Activated CD4-positive, alpha-beta T cell treated with anti-CD3 and anti-CD28 coated beads, Interleukin-2, amount 10 ng/mL, durations not matched to agents 24 days and 14 days (primary cell): ENCODE measurements around the gene LRRC37B. TPM values are rescaled to one million over a fixed set of nuclear protein-coding genes. Genes with fewer than 3 reads are reported as not detected.
"Not testable (repeated sequence)": the region's sequence is repeated elsewhere in the genome, so short reads cannot be mapped to it uniquely, and the experiment has no call there.

Experiments used
- DNase-seq: peaks from one replicate; pipeline ENCODE4 v3.0.0; 2022
- H3K27ac Mint-ChIP-seq: one replicate; pipeline ENCODE4 v1.8.0; 2022; ENCODE audit warnings: mild to moderate bottlenecking, mixed read lengths
- H3K27me3 Mint-ChIP-seq: one replicate; pipeline ENCODE4 v1.8.0; 2022; ENCODE audit warnings: mixed read lengths
- H3K36me3 Mint-ChIP-seq: one replicate; pipeline ENCODE4 v1.8.0; 2022; ENCODE audit warnings: low read depth, mild to moderate bottlenecking, mixed read lengths
- H3K4me1 Mint-ChIP-seq: one replicate; pipeline ENCODE4 v1.8.0; 2021; ENCODE audit warnings: mixed read lengths
- H3K4me3 Mint-ChIP-seq: one replicate; pipeline ENCODE4 v1.8.0; 2022; ENCODE audit warnings: mild to moderate bottlenecking, moderate library complexity, mixed read lengths
- H3K9me3 Mint-ChIP-seq: one replicate; pipeline ENCODE4 v1.8.0; 2021; ENCODE audit warnings: mixed read lengths
- intact Hi-C: fragments of 100-400 bp; cut with micrococcal nuclease; formaldehyde crosslinking; loops from one replicate; pipeline ENCODE4 v1.15.1; 2023
- total RNA-seq: library from RNA; stranded (reverse); gene quantifications from 2 replicates; pipeline ENCODE4 v1.2.3, GENCODE V29; 2022

Gene LRRC37B
- total RNA-seq, 1 donor from 2014 or later = 22.1 TPM

DNA sequence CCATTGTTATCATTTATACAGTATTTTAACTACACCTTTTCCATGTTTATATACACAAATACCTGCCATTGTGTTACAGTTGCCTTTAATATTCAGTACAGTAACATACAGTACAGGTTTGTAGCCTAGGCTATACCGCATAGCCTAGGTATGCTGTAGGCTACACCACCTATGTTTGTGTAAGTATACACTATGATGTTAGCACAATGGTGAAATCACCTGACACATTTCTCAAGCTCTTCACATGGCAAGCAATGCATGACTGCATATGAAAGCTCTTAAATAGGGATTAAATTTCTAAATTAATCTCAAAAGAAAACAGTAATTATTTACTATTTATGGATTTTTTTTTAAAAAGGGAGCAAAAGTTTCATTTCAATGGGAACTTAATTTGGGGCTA, 12.0 kb downstream of the LRRC37B start:
- no peak overlapping the region for H3K27ac Mint-ChIP-seq
- H3K4me3 Mint-ChIP-seq = no peak overlapping the region
- H3K36me3 Mint-ChIP-seq = peaks cover 38% of the 10 kb centered on the region
- H3K9me3 Mint-ChIP-seq = no peaks in the 10 kb centered on the region
- H3K4me1 Mint-ChIP-seq = peaks cover 24% of the 10 kb centered on the region
- intact Hi-C loops = no loop called here
- DNase-seq = no peak
- no peaks in the 10 kb centered on the region for H3K27me3 Mint-ChIP-seq

DNA sequence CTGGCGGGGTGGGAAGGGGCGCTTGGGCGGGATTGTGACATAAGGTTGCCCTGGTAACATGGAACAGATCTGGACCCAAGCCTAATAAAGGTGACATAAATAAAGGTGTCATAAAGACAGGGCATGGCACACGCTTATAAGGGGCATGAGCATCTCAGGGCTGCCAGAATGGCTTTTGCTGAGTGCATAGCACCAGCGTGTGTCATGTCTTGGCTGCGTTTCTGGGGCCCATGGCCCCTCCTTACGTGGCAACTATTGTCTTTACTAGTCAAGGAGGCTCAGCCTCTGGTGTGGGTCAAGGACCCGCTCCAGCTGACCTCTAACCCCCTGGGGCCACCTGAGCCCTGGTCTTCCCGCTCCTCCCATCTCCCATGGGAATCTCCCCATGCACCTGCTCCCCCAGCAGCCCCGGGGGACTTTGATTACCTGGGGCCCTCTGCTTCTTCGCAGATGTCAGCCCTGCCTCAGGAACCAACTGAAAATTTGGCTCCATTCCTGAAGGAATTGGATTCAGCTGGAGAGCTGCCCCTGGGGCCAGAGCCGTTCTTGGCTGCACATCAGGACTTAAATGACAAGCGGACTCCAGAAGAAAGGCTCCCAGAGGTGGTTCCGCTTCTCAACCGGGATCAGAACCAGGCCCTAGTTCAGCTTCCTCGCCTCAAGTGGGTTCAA, 13.9 kb downstream of the LRRC37B start:
- no peaks in the 10 kb centered on the region for H3K27me3 Mint-ChIP-seq
- no peak for DNase-seq
- intact Hi-C loops = no loop called here
- peaks cover 38% of the 10 kb centered on the region for H3K36me3 Mint-ChIP-seq
- peaks cover 19% of the 10 kb centered on the region for H3K4me1 Mint-ChIP-seq
- H3K27ac Mint-ChIP-seq = no peak overlapping the region
- no peaks in the 10 kb centered on the region for H3K9me3 Mint-ChIP-seq
- H3K4me3 Mint-ChIP-seq = no peak overlapping the region

DNA sequence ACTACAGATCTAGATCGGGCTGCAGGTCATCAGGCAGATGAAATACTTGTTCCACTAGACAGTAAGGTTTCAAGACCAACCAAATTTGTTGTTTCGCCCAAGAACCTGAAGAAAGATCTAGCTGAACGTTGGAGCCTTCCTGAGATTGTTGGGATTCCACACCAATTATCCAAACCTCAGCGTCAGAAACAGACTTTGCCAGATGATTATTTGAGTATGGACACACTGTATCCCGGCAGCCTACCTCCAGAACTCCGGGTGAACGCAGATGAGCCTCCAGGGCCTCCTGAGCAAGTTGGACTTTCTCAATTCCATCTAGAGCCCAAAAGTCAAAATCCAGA, 14.4 kb downstream of the LRRC37B start:
- intact Hi-C loops = no loop called here
- H3K36me3 Mint-ChIP-seq = peaks cover 36% of the 10 kb centered on the region
- no peak overlapping the region for H3K4me3 Mint-ChIP-seq
- DNase-seq = no peak
- no peaks in the 10 kb centered on the region for H3K9me3 Mint-ChIP-seq
- no peak overlapping the region for H3K27ac Mint-ChIP-seq
- H3K4me1 Mint-ChIP-seq = peaks cover 14% of the 10 kb centered on the region
- H3K27me3 Mint-ChIP-seq = no peaks in the 10 kb centered on the region

DNA sequence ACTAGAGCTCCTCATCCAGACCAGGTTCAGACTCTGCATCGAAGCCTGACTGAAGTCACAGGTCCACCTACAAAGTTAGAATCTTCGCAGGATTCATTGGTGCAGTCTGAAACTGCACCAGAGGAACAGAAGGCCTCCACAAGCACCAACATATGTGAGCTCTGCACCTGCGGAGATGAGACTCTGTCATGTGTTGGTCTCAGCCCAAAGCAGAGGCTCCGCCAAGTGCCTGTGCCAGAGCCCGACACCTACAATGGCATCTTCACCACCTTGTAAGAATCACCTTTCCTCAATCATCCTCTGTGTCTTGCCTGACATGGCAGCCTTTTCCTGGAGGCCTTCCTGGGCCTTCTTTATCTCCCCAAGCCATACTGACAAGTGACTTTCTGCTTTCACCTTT, 15.4 kb downstream of the LRRC37B start:
- H3K27me3 Mint-ChIP-seq, H3K4me3 Mint-ChIP-seq, H3K9me3 Mint-ChIP-seq, DNase-seq, H3K27ac Mint-ChIP-seq, H3K4me1 Mint-ChIP-seq, intact Hi-C loops: not testable (repeated sequence)
- H3K36me3 Mint-ChIP-seq = peaks cover 33% of the 10 kb centered on the region

DNA sequence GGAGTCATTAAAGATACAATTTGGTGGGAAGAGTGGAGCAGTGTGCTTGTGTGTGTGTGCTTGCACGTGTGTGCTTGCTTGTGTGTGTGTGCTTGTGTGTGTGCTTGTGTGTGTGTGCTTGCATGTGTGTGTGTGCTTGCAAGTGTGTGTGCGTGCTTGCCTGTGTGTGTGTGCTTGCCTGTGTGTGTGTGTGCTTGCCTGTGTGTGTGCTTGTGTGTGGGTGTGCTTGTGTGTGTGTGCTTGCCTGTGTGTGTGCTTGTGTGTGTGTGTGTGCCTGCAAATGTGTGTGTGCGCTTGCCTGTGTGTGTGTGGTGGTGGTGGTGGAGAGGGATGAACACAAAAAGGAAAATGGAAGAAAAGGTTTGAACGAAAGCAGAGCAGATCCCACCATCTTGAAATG, 20.1 kb downstream of the LRRC37B start:
- H3K27me3 Mint-ChIP-seq, DNase-seq, H3K9me3 Mint-ChIP-seq, H3K4me1 Mint-ChIP-seq, intact Hi-C loops, H3K27ac Mint-ChIP-seq, H3K4me3 Mint-ChIP-seq, H3K36me3 Mint-ChIP-seq: not testable (repeated sequence)

DNA sequence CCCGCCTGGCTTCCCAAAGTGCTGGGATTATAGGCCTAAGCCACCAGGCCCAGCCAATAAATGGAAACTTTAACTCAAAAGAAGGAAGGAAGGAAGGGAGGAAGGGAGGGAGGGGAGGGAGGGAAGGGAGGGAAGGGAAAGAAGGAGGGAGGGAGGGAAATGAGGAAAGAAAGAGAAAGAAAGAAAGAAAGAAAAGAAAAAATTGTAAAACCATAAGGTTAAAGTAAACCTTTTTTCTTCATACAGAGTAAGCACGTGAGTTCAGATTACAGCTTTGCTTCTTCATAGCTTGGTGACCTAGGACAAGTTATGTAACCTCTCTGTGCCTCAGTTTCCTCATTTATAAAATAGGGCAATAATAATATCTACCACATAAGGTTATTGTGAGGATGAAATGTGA, 26.0 kb downstream of the LRRC37B start:
- Mint-ChIP-seq H3K4me1 (no peaks in the 10 kb centered on the region), H3K36me3 (peaks cover 22% of the 10 kb centered on the region), H3K27me3 (no peaks in the 10 kb centered on the region), H3K4me3 (no peak overlapping the region), H3K27ac (no peak overlapping the region), H3K9me3 (no peaks in the 10 kb centered on the region)
- intact Hi-C loops = no loop called here
- no peak for DNase-seq

DNA sequence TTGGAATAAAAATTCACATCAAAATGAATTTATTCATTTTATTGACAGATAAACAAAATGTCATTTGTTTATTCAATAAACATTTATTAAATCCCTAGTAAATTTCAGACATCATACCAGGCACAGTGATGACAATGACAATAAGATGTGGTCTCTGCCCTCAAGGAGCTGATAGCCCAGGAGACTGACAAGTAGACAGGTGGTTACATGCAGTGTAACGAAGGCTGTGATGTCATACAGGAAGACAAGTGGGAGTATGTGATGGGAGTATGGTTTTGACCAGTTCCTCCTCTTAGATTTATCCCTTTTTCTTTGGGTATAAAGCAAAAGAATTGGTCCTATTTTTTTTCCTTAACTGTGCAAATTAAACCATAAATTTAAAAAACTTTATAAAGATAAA, 26.6 kb downstream of the LRRC37B start:
- H3K9me3 Mint-ChIP-seq, DNase-seq, H3K4me1 Mint-ChIP-seq, H3K4me3 Mint-ChIP-seq, intact Hi-C loops, H3K27me3 Mint-ChIP-seq, H3K27ac Mint-ChIP-seq: not testable (repeated sequence)
- H3K36me3 Mint-ChIP-seq = peaks cover 24% of the 10 kb centered on the region

DNA sequence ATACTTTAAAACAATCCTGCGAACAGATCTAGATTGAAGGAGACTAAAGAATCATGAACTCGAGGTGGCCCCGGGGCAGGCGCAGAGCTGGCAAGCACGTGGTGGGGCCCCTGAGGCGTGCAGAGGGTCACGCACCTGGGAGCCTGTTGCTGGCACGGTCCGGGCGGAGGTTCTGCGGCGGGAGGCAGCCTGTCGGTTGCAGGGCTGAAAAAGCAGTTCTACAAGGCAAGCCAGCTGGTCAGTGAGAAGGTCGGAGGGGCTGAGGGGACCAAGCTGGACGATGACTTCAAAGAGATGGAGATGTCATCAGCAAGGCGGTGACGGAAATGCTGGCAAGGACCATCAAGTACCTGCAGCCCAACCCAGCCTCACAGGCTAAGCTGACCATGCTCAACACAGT, 33.1 kb downstream of the LRRC37B start:
- DNase-seq, H3K4me1 Mint-ChIP-seq, H3K9me3 Mint-ChIP-seq, H3K27ac Mint-ChIP-seq, intact Hi-C loops, H3K27me3 Mint-ChIP-seq, H3K4me3 Mint-ChIP-seq: not testable (repeated sequence)
- peaks cover 28% of the 10 kb centered on the region for H3K36me3 Mint-ChIP-seq

DNA sequence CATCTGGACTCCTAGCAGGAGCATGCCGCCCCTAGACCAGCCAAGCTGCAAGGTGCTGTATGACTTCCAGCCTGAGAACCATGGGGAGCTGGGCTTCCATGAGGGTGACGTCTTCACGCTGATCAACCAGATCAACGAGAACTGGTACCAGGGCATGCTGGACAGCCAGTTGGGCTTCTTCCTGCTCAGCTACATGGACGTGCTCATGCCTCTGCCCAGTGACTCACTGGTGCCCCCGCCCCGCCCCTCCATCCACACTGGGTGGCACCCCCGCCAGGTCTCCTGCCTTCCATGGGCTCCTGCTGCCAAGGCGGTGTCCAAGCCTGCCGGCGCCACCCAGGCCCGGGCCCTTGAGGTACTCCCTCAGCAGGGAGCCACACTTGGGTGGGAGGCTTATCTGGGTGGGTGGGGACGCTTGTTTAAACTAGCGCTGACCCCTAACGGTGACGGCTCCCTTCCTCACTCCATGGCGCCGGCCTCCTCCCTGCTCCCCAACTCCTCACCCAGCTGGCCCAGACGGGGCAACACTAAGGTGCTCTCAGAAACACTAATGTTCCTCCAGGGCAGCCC, 34.2 kb downstream of the LRRC37B start:
- H3K27me3 Mint-ChIP-seq, H3K9me3 Mint-ChIP-seq, H3K4me3 Mint-ChIP-seq, DNase-seq, intact Hi-C loops, H3K27ac Mint-ChIP-seq, H3K4me1 Mint-ChIP-seq: not testable (repeated sequence)
- H3K36me3 Mint-ChIP-seq = peaks cover 20% of the 10 kb centered on the region

DNA sequence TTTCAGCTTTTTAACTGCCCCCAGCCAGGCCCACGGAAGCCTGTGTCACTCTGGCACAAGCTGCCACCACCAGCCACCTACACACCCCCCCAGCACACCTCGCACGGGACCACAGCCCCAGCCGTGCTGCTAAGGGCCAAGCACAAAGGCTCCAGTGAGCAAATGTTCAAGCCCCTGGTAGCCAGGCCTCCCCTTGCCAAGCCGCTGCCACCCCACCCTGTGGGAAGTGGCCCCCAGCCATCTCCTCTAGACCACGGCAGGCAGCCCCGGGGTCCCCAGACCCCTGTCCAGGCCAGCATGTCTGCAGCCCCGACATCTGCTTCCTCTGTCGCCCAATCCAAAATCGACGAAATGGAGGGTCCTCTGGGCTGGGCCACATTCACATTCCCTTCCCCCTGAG, 35.1 kb downstream of the LRRC37B start:
- H3K4me1 Mint-ChIP-seq, H3K27ac Mint-ChIP-seq, H3K4me3 Mint-ChIP-seq, intact Hi-C loops, DNase-seq, H3K27me3 Mint-ChIP-seq, H3K9me3 Mint-ChIP-seq: not testable (repeated sequence)
- peaks cover 14% of the 10 kb centered on the region for H3K36me3 Mint-ChIP-seq

DNA sequence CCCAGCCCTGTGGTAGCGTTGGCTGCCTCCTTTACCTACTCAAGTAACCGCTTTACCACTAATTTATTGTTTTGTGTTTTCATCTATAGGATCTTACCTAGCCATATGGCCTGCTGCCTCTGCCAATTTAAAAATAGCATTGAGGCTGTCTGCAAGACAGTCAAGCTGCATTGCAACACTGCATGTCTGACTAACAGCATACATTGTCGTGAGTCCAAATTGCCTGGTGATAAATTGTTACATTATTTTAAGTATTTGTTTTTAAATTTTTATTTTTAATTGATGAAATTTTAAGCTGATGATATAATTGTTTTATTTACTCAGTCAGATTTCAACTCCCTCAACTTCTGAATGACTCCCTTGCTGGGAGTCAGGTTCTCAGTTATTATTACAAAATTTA, 38.4 kb downstream of the LRRC37B start:
- H3K27me3 Mint-ChIP-seq, H3K4me3 Mint-ChIP-seq, DNase-seq, H3K27ac Mint-ChIP-seq, intact Hi-C loops, H3K9me3 Mint-ChIP-seq, H3K4me1 Mint-ChIP-seq: not testable (repeated sequence)
- peaks cover 11% of the 10 kb centered on the region for H3K36me3 Mint-ChIP-seq

DNA sequence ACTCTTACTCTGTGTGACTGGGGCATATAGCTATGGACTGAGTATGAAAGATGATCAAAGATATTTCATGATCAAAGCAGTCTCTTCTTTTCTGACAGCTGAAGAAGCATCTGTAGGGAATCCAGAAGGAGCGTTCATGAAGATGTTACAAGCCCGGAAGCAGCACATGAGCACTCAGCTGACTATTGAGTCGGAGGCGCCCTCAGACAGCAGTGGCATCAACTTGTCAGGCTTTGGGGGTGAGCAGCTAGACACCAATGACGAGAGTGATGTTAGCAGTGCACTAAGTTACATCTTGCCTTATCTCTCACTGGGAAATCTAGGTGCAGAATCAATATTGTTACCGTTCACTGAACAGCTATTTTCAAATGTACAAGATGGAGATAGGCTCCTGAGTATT, 40.5 kb downstream of the LRRC37B start:
- DNase-seq, intact Hi-C loops: not testable (repeated sequence)

DNA sequence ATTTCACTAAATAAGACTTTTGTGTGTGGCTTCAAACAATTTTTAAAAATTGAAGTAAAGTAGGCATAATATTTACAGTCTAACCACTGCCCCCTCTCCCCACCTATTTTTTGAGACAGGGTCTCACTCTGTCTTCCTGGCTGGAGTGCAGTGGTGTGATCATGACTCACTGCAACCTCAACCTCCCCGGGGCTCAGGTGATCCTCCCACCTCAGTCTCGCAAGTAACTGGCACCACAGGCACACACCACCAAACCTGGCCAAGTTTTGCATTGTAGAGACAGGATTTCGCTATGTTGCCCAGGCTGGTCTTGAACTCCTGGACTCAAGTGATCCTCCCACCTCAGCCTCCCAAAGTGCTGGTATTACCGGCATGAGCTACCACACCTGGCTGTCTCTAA, 47.8 kb downstream of the LRRC37B start:
- H3K36me3 Mint-ChIP-seq, H3K4me3 Mint-ChIP-seq, H3K4me1 Mint-ChIP-seq, H3K27me3 Mint-ChIP-seq, DNase-seq, H3K9me3 Mint-ChIP-seq, H3K27ac Mint-ChIP-seq, intact Hi-C loops: not testable (repeated sequence)

More for the DNA sequence above, 40.5 kb downstream of the LRRC37B start:
- not testable (repeated sequence) for H3K4me3 Mint-ChIP-seq, H3K27ac Mint-ChIP-seq, H3K9me3 Mint-ChIP-seq, H3K27me3 Mint-ChIP-seq, H3K4me1 Mint-ChIP-seq
- H3K36me3 Mint-ChIP-seq = peaks cover 13% of the 10 kb centered on the region

DNA sequence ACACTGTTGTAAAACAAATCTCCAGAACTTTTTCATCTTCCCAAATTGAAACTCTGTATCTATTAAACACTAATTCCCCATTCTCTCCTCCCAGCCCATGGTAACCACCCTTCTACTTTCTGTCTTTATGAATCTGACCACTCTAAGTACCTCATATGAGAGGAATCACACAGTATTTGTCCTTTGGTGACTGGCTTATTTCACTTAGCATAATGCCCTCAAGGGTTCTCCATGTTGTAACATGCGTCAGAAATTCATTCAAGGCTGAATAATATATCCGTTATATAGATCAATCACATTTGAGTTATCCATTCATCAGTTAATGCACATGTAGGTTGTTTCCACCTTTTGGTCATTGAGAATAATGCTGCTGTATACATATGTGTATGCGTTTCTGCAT, 48.2 kb downstream of the LRRC37B start:
- DNase-seq, H3K9me3 Mint-ChIP-seq, intact Hi-C loops, H3K27ac Mint-ChIP-seq, H3K36me3 Mint-ChIP-seq, H3K4me3 Mint-ChIP-seq, H3K4me1 Mint-ChIP-seq, H3K27me3 Mint-ChIP-seq: not testable (repeated sequence)

DNA sequence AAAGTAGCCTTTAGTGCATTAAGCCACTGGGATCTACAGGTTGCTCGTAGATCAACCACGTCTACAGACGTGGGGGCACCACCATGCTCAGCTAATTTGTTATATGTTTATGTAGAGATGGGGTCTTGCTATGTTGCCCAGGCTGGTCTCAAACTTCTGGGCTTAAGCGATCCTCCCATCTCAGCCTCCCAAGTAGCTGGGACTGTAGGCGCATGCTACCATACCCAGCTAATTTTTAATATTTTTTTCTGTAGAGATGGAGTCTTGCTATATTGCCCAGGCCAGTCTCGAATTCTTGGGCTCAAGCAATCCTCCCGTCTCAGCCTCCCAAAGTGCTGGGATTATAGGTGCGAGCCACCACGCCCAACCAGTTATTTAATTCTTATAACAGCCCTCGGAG, 49.3 kb downstream of the LRRC37B start:
- DNase-seq, intact Hi-C loops, H3K36me3 Mint-ChIP-seq, H3K9me3 Mint-ChIP-seq, H3K4me3 Mint-ChIP-seq, H3K4me1 Mint-ChIP-seq, H3K27ac Mint-ChIP-seq, H3K27me3 Mint-ChIP-seq: not testable (repeated sequence)
